NCI-H1417 treated with DMSO at 0.1 percent for 48 hours (cell line): ENCODE data around the gene LPAR4.
"Not testable (repeated sequence)": the region's sequence is repeated elsewhere in the genome, so short reads cannot be mapped to it uniquely, and the experiment has no call there.

Experiments
- DNase-seq: peaks from one replicate; lab custom pipeline; 2025; lab: John Stamatoyannopoulos, UW

LPAR4 gene

GRCh38 chrX:78747489-78747888, at the start of gene LPAR4:
Gene LPAR4 (plus strand): TSS chrX:78747720. CDS start chrX:78754870, 7,150 bp downstream.
- DNase-seq, result no peak

GRCh38 chrX:78706071-78706470, 41.4 kb upstream of the LPAR4 start:
- no peak for DNase-seq

GRCh38 chrX:78708262-78708661, 39.3 kb upstream of the LPAR4 start:
- DNase-seq, result no peak

- DNase-seq, result no peak
Observed at GRCh38 chrX:78708816-78709215, 38.7 kb upstream of the LPAR4 start.

GRCh38 chrX:78710171-78710570, 37.3 kb upstream of the LPAR4 start:
- DNase-seq, result no peak

GRCh38 chrX:78712336-78712735, 35.2 kb upstream of the LPAR4 start:
- no peak for DNase-seq

- DNase-seq, result no peak
Observed at GRCh38 chrX:78725287-78725686, 22.2 kb upstream of the LPAR4 start.

GRCh38 chrX:78746496-78746895, 1.0 kb upstream of the LPAR4 start:
- DNase-seq, result no peak

GRCh38 chrX:78747971-78748370, 451 bp downstream of the LPAR4 start:
- no peak for DNase-seq

GRCh38 chrX:78748846-78749245, 1.3 kb downstream of the LPAR4 start:
- DNase-seq, result no peak

GRCh38 chrX:78753571-78753970, 6.1 kb downstream of the LPAR4 start:
- DNase-seq, result no peak

GRCh38 chrX:78754917-78755316, 7.4 kb downstream of the LPAR4 start:
- no peak for DNase-seq

GRCh38 chrX:78759081-78759480, 11.6 kb downstream of the LPAR4 start:
- DNase-seq, result no peak

- DNase-seq, result no peak
Observed at GRCh38 chrX:78769101-78769755, 21.7 kb downstream of the LPAR4 start.

- DNase-seq, result no peak
Observed at GRCh38 chrX:78769946-78770345, 22.4 kb downstream of the LPAR4 start.

GRCh38 chrX:78796916-78797315, 49.4 kb downstream of the LPAR4 start:
- DNase-seq, result no peak

GRCh38 chrX:78800114-78800513, 52.6 kb downstream of the LPAR4 start:
- no peak for DNase-seq

- DNase-seq, result no peak
Observed at GRCh38 chrX:78800694-78801093, 53.2 kb downstream of the LPAR4 start.

GRCh38 chrX:78801522-78801921, 54.0 kb downstream of the LPAR4 start:
- DNase-seq, result no peak

GRCh38 chrX:78802526-78802925, 55.0 kb downstream of the LPAR4 start:
- not testable (repeated sequence) for DNase-seq
